HG02938 (cell line): Measurements from ENCODE around the gene TADA3.
A peak's percentile ranks its signal among the peaks of the same experiment; 100 is the strongest.

Experiments
- ATAC-seq: cut with Tn5 transposase; IDR thresholded peaks from one replicate; pipeline ENCODE4 v1.9.1; 2021; ENCODE audit warnings: mild to moderate bottlenecking, moderate library complexity; ENCODE audit not compliant: unreplicated experiment

The TADA3 gene

DNA sequence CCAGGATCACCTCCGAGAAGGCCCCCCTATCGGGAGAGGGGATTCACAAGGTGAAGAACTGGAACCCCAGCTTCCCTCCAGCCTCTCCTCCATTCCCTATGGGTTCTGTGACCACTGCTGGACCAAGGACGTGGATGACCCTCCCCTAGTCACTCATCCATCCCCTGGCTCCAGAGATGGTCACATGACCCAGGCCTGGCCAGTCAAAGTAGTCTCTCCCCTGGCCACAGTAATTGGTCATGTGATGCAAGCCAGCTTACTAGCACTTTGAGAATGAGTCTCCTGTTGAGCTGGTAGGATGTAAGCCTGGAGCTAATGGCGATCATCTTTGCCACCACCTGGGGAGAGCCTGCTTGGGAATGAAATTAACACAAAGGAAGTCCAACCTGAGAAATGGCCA lies 26.4 kb downstream of the TADA3 start:
- ATAC-seq, result no peak

DNA sequence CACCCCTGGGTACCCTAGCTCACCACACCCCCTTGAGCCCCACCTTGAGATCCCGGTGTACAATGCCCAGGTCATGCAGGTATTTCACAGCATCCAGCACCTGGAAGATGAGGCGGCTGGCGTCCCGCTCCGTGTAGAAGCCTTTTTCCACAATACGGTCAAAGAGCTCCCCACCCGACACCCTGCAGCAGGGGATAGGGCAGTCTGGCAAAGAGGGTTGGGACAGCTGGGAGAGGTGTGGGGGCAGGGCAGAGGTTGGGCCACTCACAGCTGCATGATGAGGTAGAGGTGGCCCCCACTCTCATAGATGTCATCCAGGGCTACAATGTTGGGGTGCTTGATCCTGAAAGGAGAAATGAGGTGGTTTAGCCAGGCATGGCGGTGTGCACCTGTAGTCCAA lies 29.4 kb downstream of the TADA3 start:
- no peak for ATAC-seq

- no peak for ATAC-seq
These were observed 30.4 kb downstream of the TADA3 start for GRCh38 chr3:9761919-9762318.

GRCh38 chr3:9760779-9761505 lies 31.3 kb downstream of the TADA3 start:
- ATAC-seq, result no peak

DNA sequence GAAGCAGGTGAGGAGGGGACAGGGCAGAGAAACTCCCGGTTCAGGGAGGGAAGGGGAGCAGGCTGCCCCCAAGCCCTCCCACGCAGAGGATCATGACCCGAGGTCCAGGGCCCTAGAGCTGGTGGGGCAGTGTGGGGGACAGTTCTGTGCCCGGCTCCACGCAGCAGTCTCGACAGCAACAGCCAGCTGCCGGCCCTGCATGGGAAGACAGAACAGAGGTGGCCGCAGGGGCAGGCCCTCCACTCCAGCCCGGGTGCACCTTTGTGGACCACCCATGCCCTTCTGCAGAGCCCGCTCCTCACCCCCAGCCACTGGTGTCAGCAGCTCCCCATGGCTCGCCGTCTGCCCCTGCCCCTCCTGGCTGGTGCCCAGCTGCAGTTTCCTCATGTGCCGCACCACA lies 34.8 kb downstream of the TADA3 start:
- no peak for ATAC-seq

GRCh38 chr3:9754678-9755077 lies 37.6 kb downstream of the TADA3 start:
- no peak for ATAC-seq

GRCh38 chr3:9750556-9751411 lies 41.5 kb downstream of the TADA3 start:
- no peak for ATAC-seq

GRCh38 chr3:9749645-9750555 lies 42.4 kb downstream of the TADA3 start, which contains the start of gene OGG1:
Gene OGG1, plus strand, starts transcription at chr3:9749952. Its CDS starts 335 bp downstream, at chr3:9750287.
- ATAC-seq, result peak; percentile 93

- ATAC-seq, result no peak
These were observed 43.0 kb downstream of the TADA3 start for GRCh38 chr3:9749296-9749644.

DNA sequence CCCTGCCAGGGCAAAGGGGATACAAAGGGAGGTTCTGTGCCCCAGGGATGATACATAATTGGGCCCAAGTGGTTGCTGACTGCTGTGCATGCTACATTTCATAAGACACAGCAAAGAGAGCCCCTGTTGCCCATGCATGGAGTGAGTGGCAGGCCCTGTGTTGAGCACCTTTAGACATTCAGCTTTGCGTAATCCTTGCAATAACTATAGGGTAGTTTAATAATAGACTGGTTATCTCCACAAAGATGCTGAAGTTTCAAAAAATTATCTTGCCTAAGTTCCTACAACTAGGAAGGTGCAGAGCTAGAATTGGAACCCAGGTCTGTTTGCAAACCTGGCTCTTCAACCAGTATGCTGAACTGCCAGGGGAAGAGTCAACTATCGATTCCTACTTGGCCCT lies 44.2 kb downstream of the TADA3 start:
- ATAC-seq, result no peak

- ATAC-seq, result no peak
These were observed 45.0 kb downstream of the TADA3 start for GRCh38 chr3:9747267-9747666.

DNA sequence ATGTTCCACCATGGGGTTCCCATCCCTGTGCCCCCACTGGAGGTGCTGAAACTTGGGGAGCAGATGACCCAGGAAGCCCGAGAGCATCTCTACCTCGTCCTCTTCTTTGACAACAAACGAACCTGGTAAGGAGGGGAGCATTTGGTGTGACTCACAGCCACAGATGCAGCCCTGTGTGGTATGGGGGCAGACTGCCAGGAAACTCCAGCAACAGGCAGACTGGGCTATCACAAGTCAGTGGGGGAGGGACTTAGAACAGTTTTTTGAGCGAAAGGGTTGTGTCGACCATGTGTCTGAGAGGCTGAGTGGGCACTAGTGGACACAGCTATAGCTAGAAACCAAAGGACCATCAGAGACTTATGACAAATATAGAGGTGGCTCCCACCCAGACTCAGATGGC lies 45.9 kb downstream of the TADA3 start:
- ATAC-seq, result no peak

GRCh38 chr3:9745521-9745920 lies 46.8 kb downstream of the TADA3 start:
- no peak for ATAC-seq

GRCh38 chr3:9744162-9744561 lies 48.1 kb downstream of the TADA3 start:
- no peak for ATAC-seq

DNA sequence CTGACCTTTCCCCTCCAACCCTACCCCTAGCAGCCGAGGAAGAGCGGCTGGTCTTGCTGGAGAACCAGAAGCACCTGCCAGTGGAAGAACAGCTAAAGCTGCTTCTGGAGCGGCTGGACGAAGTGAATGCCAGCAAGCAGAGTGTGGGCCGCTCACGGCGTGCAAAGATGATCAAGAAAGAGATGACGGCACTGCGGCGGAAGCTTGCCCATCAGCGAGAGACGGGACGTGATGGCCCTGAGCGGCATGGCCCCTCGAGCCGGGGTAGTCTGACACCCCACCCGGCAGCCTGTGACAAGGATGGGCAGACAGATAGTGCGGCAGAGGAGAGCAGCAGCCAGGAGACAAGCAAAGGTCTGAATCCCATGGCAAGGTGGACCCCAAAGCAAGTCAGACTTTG lies 48.7 kb downstream of the TADA3 start:
- no peak for ATAC-seq

- no peak for ATAC-seq
These were observed 49.7 kb downstream of the TADA3 start for GRCh38 chr3:9742560-9742959.

DNA sequence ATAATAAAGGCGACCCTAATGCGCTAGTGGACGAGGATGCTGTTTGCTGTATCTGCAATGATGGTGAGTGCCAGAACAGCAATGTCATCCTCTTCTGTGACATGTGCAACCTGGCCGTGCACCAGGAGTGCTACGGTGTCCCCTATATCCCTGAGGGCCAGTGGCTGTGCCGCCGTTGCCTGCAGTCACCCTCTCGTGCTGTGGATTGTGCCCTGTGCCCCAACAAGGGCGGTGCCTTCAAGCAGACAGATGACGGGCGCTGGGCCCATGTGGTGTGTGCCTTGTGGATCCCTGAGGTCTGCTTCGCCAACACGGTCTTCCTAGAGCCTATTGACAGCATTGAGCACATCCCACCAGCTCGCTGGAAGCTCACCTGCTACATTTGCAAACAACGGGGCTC lies 53.1 kb downstream of the TADA3 start:
- ATAC-seq, result no peak

GRCh38 chr3:9736831-9737230 lies 55.4 kb downstream of the TADA3 start:
- no peak for ATAC-seq

DNA sequence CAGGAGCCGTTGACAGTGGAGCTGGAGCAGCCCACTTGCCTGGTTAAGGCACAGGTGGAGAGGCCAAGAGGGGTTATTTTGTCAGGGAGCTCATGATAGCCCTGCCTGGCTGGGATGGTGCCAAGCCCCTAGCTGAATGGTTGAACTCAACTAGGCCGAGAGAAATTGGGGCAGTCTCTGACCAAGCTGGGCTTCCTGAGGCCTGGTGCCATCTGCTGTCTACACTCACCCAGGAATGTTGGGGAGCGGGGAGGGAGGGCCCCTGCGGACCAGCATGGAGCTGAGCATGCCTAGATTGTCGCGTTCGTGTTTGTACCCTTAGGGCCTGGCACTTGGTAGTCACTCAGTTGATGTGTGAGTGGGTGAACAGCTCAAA lies 59.5 kb downstream of the TADA3 start:
- ATAC-seq, result no peak

- peak; percentile 7 for ATAC-seq
These were observed 60.1 kb downstream of the TADA3 start for GRCh38 chr3:9732080-9732739.
